Brain microvascular endothelial cell (primary cell): ENCODE results near the gene WWOX.

Source experiments
- DNase-seq: peaks from one replicate; pipeline ENCODE4 v3.0.0-alpha.2; 2020
- H3K27ac ChIP-seq: fragments of 250-450 bp; sonication (Bioruptor Pico); 2 replicates; pipeline ENCODE4 v1.5.1; 2020; ENCODE audit warnings: mild to moderate bottlenecking, moderate library complexity
- H3K27me3 ChIP-seq: fragments of 250-450 bp; sonication (Bioruptor Pico); replicated peaks from 2 replicates; pipeline ENCODE4 v1.5.1; 2020; ENCODE audit warnings: mild to moderate bottlenecking
- H3K36me3 ChIP-seq: fragments of 250-450 bp; sonication (Bioruptor Pico); replicated peaks from 2 replicates; pipeline ENCODE4 v1.5.1; 2020; ENCODE audit warnings: mild to moderate bottlenecking
- H3K4me3 ChIP-seq: 2 replicates; pipeline ENCODE4 v1.5.1; 2011; ENCODE audit warnings: low read depth, mild to moderate bottlenecking, control low read depth, low read length, moderate library complexity
- in situ Hi-C: cut with HindIII; loops from 2 replicates; pipeline ENCODE4 v1.10.0; 2017; ENCODE audit warnings: low sequenced_read_pairs, low pct_ligation_motif_present
- TF ChIP-seq, protein P1 (sequence below): IDR thresholded peaks from 2 replicates; pipeline ENCODE4 v1.5.1; 2011; ENCODE audit warnings: low read depth, mild to moderate bottlenecking, moderate library complexity, low read length, control low read depth, inconsistent platforms; ENCODE audit errors: missing control alignments

The WWOX gene

DNA sequence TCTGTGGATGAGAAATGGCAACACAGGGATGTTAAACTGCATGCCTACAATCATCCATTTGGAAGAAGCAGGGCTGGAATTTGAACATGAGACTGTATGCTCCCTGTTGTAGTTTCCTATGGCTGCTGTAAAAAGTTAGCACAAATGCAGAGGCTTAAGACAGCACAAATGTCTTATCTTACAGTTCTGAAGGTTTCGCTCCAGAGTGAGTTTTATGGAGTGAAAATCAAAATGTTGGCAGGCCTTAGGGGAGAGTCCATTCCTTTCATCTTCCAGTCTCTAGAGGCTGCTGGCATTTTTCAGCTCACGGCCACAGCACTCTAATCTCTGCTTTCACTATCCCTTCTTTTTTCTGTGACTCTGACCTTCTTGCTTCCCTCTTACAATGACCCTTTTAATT lies 660.1 kb downstream of the WWOX start:
- Histone ChIP-seq H3K27me3 (no peaks in the 10 kb centered on the region), H3K27ac (no peak overlapping the region), H3K4me3 (no peak overlapping the region), H3K36me3 (no peaks in the 10 kb centered on the region)
- in situ Hi-C loops = no loop called here
- TF ChIP-seq, protein P1, sequence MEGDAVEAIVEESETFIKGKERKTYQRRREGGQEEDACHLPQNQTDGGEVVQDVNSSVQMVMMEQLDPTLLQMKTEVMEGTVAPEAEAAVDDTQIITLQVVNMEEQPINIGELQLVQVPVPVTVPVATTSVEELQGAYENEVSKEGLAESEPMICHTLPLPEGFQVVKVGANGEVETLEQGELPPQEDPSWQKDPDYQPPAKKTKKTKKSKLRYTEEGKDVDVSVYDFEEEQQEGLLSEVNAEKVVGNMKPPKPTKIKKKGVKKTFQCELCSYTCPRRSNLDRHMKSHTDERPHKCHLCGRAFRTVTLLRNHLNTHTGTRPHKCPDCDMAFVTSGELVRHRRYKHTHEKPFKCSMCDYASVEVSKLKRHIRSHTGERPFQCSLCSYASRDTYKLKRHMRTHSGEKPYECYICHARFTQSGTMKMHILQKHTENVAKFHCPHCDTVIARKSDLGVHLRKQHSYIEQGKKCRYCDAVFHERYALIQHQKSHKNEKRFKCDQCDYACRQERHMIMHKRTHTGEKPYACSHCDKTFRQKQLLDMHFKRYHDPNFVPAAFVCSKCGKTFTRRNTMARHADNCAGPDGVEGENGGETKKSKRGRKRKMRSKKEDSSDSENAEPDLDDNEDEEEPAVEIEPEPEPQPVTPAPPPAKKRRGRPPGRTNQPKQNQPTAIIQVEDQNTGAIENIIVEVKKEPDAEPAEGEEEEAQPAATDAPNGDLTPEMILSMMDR = no peak
- DNase-seq = no peak

DNA sequence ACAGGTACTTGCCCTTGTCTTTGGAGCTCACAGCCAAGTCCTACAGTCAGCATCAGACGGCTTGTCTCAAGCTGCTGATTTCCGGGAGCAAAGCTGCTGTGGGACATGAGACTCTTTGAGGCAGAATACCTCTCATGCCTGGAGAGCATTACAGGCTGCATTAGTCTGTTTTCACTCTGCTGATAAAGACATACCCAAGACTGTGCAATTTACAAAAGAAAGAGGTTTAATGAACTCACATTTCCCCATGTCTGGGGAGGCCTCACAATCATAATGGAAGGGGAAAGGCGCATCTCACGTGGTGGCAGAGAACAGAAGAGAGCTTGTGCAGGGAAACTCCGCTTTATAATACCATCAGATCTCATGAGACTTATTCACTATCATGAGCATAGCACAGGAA lies 661.2 kb downstream of the WWOX start:
- Histone ChIP-seq H3K36me3 (no peaks in the 10 kb centered on the region), H3K4me3 (no peak overlapping the region), H3K27ac (no peak overlapping the region), H3K27me3 (no peaks in the 10 kb centered on the region)
- no peak for DNase-seq
- TF ChIP-seq, protein P1 = no peak
- in situ Hi-C loops = no loop called here

- Histone ChIP-seq H3K4me3 (no peak overlapping the region), H3K36me3 (no peaks in the 10 kb centered on the region), H3K27ac (no peak overlapping the region), H3K27me3 (no peaks in the 10 kb centered on the region)
- no peak for DNase-seq
- in situ Hi-C loops = no loop called here
- TF ChIP-seq, protein P1 = no peak
These were observed 662.0 kb downstream of the WWOX start for GRCh38 chr16:78761427-78761826.

- Histone ChIP-seq H3K4me3 (no peak overlapping the region), H3K36me3 (no peaks in the 10 kb centered on the region), H3K27me3 (no peaks in the 10 kb centered on the region), H3K27ac (no peak overlapping the region)
- no peak for DNase-seq
- TF ChIP-seq, protein P1 = no peak
- in situ Hi-C loops = no loop called here
These were observed 662.8 kb downstream of the WWOX start for GRCh38 chr16:78762222-78762621.

DNA sequence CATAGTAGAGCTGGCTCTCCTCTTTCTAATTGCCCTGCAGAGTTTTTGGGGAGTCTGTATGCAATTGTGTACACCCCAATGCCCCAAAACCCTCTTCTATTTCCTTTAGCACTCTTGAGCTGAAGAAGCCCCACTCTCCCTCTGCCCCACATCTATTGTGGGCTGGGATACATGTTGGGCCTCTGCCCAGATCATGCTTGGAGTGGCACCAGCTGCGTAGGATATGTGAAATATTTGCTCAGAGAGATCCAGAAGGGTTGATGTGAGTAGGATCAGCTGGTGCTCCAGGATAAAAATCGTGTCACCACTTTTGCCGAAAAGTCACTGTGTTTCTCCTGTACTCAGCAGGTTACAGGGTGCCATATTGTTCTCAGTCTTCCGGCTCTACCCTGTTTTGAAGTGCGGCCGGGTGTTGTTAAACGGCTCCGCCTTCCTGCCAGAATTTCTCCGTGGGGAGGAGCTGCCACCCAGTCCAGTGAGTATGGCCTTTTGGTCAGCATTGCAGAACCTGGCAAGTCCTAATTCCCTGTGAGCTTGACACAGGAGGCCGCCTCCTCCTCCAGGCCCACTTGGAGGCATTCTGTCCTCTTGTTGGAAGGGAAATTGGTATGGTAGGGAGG lies 664.5 kb downstream of the WWOX start:
- in situ Hi-C loops = no loop called here
- Histone ChIP-seq H3K27me3 (no peaks in the 10 kb centered on the region), H3K36me3 (no peaks in the 10 kb centered on the region), H3K4me3 (no peak overlapping the region), H3K27ac (no peak overlapping the region)
- TF ChIP-seq, protein P1 = no peak
- no peak for DNase-seq

GRCh38 chr16:78764478-78764877 lies 665.0 kb downstream of the WWOX start:
- H3K36me3 ChIP-seq = no peaks in the 10 kb centered on the region
- no peak for DNase-seq
- H3K4me3 ChIP-seq = no peak overlapping the region
- TF ChIP-seq, protein P1 = no peak
- no peak overlapping the region for H3K27ac ChIP-seq
- no peaks in the 10 kb centered on the region for H3K27me3 ChIP-seq
- in situ Hi-C loops = no loop called here
